Prostate gland (tissue), 2 donors: Measurements from ENCODE around the gene SYNGR1. TPM values are rescaled to one million over a fixed set of nuclear protein-coding genes. Genes with fewer than 3 reads are reported as not detected.

ENCODE experiments used
- DNase-seq: peaks from one replicate; pipeline ENCODE4 v3.0.0-alpha.2; 2019; ENCODE audit warnings: low spot score
- H3K27ac ChIP-seq, 2 donors: fragments of 200-600 bp; sonication (generic); 2 replicates each; pipeline ENCODE4 v1.5.1; 2017 to 2019
- H3K27me3 ChIP-seq: fragments of 200-600 bp; sonication (generic); replicated peaks from 2 replicates; pipeline ENCODE4 v1.5.1; 2019; ENCODE audit not compliant: insufficient read depth
- H3K36me3 ChIP-seq, 2 donors: fragments of 200-600 bp; sonication (generic); 1 replicate in 1 of 2; 2 replicates in 1 of 2; pipeline versions ENCODE4 v1.5.1 to v1.8.1; 2017 to 2019
- H3K4me1 ChIP-seq: fragments of 200-600 bp; sonication (generic); replicated peaks from 2 replicates; pipeline ENCODE4 v1.5.1; 2019
- H3K4me3 ChIP-seq, 2 donors: fragments of 200-600 bp; sonication (generic); 2 replicates each; pipeline ENCODE4 v1.5.1; 2017 to 2019
- H3K9me3 ChIP-seq: fragments of 200-600 bp; sonication (generic); 2 replicates; pipeline ENCODE4 v1.5.1; 2017
- POLR2A ChIP-seq: fragments of 450-650 bp; IDR thresholded peaks from one replicate; pipeline ENCODE4 v1.6.1; 2016; ENCODE audit warnings: antibody characterized with exemption, mild to moderate bottlenecking
- POLR2AphosphoS5 ChIP-seq: sonication (generic); formaldehyde crosslinking; IDR thresholded peaks from one replicate; pipeline ENCODE4 v1.6.1; 2017; ENCODE audit warnings: antibody characterized with exemption
- WGBS: methylation state at CpG from one replicate; pipeline ENCODE4 v1.1.5; 2018; 5-methylcytosine and 5-hydroxymethylcytosine counted together
- intact Hi-C: fragments of 100-400 bp; cut with DNase I; formaldehyde crosslinking; loops from one replicate; pipeline ENCODE4 v1.14.2; 2022
- total RNA-seq, 2 donors: library from RNA; depleted of rRNA; stranded (reverse); fragments of >200 nt; gene quantifications; one replicate each; pipeline ENCODE4 v1.1.0, GENCODE V29; 2016
- TF ChIP-seq, protein P1 (sequence below), 4 experiments: fragments of 200-600 bp in 2 of 4; fragments of 450-650 bp in 2 of 4; sonication (generic) in 2 of 4; IDR thresholded peaks; 1 replicate in 3 of 4; 2 replicates in 1 of 4; pipeline ENCODE4 v1.5.1; 2016 to 2019; ENCODE audit warnings: antibody characterized with exemption in 4 of 4, mild to moderate bottlenecking in 2 of 4, moderate library complexity in 2 of 4

SYNGR1 gene
- total RNA-seq, 2 donors from 2014 or later, result 38.3 to 43.8 TPM

DNA sequence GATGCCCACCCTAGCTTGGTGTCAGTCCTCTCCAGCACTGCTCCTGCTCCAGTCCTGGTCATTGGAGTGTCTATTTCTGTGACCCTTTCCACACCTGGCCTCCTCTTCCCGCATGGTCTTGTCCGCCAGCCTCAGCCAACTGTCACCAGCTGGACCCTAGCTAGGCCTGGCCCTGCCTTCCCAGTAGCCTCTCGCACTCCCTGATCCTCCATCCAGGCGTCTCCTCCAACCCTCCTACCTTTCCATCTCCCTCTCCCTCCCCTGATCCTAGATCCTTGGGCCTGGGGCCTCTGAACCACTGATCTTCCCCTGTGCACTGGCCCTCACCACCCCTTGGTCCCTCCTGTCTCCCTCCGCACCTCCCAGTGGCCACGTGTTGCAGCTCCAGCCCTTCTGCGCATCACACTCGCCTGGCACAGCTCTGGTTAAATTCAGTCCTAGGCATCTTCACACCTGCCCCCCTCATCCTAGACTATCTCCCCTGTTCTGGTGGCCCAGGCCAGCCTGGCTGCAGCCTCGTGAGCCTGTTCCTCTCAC is 9.9 kb downstream of the SYNGR1 start:
- TF ChIP-seq POLR2AphosphoS5 (no peak), POLR2A (no peak)
- TF ChIP-seq, protein P1, sequence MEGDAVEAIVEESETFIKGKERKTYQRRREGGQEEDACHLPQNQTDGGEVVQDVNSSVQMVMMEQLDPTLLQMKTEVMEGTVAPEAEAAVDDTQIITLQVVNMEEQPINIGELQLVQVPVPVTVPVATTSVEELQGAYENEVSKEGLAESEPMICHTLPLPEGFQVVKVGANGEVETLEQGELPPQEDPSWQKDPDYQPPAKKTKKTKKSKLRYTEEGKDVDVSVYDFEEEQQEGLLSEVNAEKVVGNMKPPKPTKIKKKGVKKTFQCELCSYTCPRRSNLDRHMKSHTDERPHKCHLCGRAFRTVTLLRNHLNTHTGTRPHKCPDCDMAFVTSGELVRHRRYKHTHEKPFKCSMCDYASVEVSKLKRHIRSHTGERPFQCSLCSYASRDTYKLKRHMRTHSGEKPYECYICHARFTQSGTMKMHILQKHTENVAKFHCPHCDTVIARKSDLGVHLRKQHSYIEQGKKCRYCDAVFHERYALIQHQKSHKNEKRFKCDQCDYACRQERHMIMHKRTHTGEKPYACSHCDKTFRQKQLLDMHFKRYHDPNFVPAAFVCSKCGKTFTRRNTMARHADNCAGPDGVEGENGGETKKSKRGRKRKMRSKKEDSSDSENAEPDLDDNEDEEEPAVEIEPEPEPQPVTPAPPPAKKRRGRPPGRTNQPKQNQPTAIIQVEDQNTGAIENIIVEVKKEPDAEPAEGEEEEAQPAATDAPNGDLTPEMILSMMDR (IDR thresholded peaks at IDR 0.05), result no peak
- no peaks in the 10 kb centered on the region for H3K27me3 ChIP-seq
- H3K9me3 ChIP-seq, result no peaks in the 10 kb centered on the region
- 76% methylated on average over 9 of the region's 9 CpGs for WGBS
- no peak for DNase-seq
- no peaks in the 10 kb centered on the region for H3K4me1 ChIP-seq
- H3K4me3 ChIP-seq, result no peak overlapping the region
- no peak overlapping the region for H3K27ac ChIP-seq
- no peaks in the 10 kb centered on the region for H3K36me3 ChIP-seq
- intact Hi-C loops, result no loop called here

DNA sequence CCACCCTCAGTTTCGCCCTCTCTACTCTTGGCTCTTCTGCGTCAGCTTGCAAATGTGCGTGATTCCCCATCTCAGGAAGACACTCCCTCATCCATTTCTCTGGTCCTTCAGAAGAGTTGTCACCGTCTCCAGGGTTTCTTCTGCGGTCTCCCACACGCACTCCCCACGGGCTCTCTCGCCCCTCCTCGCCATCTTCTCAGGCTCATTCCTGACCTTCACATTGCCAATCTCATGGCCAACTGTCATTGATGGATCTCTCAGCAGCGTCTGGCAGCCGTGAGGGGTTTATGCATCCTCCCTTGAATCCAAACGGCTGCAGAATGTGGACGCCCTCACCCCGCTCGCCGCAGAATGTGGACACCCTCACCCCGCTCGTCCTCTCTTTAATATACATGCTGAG is 10.5 kb downstream of the SYNGR1 start:
- no peaks in the 10 kb centered on the region for H3K9me3 ChIP-seq
- no peaks in the 10 kb centered on the region for H3K27me3 ChIP-seq
- no peak overlapping the region for H3K4me3 ChIP-seq
- intact Hi-C loops, result no loop called here
- H3K4me1 ChIP-seq, result no peaks in the 10 kb centered on the region
- no peak for TF ChIP-seq POLR2AphosphoS5
- TF ChIP-seq, protein P1 (IDR thresholded peaks at IDR 0.05), result no peak
- no peak for TF ChIP-seq POLR2A
- H3K36me3 ChIP-seq, result no peaks in the 10 kb centered on the region
- 77% methylated on average over 18 of the region's 18 CpGs for WGBS
- H3K27ac ChIP-seq, result peak overlapping the region in 1 of 2 donors; percentile 35
- no peak for DNase-seq

DNA sequence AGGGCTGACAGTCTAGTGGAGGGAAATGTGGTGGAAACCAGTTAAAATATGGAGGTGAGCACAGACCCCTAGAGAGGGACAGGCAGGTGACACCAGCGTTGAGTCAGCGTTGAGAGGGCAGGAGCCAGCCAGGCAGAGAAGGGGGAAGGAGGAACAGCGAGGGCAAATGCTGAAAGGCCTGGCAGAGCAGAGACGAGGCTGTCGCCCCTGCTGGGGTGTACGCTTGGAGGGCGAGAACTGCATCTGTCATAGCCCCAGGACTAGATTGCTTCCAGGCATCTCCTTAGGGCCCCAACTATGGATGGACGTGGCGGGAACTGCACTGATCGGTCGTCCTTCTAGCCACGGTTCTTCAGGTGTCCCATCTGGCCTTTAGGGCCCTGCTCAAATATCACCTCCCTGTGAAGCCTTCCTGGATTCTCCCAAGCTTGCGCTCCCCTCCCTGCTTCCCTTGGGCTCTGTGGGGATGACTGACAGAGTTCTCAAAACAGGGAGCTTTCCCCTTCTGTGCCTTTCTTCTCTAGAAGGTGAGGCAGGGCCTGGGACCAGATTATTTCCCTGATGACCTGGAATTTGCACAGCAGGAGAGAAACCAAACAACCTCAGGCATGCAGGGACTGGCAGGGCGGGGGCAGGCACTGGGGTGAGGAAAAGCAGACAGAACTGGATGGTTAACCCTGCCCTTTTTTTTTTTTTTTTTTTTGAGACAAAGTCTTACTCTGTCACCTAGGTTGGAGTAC is 11.1 kb downstream of the SYNGR1 start:
- H3K36me3 ChIP-seq, result no peaks in the 10 kb centered on the region
- TF ChIP-seq, protein P1 (IDR thresholded peaks at IDR 0.05), result no peak
- TF ChIP-seq POLR2AphosphoS5, result peak; percentile 21
- no peaks in the 10 kb centered on the region for H3K4me1 ChIP-seq
- DNase-seq, result peak; percentile 42
- no peaks in the 10 kb centered on the region for H3K9me3 ChIP-seq
- H3K27ac ChIP-seq, result peak overlapping the region; percentile 35 to 66
- intact Hi-C loops, result no loop called here
- no peaks in the 10 kb centered on the region for H3K27me3 ChIP-seq
- H3K4me3 ChIP-seq, result no peak overlapping the region
- WGBS, result 56% methylated on average over 14 of the region's 14 CpGs

DNA sequence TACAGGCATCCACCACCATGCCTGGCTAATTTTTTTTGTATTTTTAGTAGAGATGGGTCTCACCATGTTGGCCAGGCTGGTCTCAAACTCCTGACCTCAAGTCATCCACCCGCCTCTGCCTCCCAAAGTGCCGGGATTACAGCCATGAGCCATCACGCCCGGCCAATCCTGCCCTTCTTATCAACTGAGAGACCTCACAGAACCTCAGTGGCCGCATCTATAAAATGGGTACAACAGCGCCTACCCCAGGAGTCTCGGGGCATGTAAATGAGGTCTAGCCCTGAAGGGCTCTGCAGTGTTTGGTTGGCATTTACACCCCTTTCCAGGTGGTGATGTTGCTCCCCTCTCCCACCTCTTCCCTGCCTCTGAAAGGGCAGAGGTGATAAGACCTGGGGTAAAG is 11.7 kb downstream of the SYNGR1 start:
- TF ChIP-seq, protein P1 (IDR thresholded peaks at IDR 0.05), result no peak
- TF ChIP-seq POLR2A (no peak), POLR2AphosphoS5 (no peak)
- no peaks in the 10 kb centered on the region for H3K4me1 ChIP-seq
- H3K9me3 ChIP-seq, result no peaks in the 10 kb centered on the region
- 98% methylated on average over 7 of the region's 7 CpGs for WGBS
- intact Hi-C loops, result no loop called here
- peak overlapping the region in 1 of 2 donors; percentile 66 for H3K27ac ChIP-seq
- H3K36me3 ChIP-seq, result no peaks in the 10 kb centered on the region
- no peak for DNase-seq
- H3K27me3 ChIP-seq, result no peaks in the 10 kb centered on the region
- H3K4me3 ChIP-seq, result no peak overlapping the region

DNA sequence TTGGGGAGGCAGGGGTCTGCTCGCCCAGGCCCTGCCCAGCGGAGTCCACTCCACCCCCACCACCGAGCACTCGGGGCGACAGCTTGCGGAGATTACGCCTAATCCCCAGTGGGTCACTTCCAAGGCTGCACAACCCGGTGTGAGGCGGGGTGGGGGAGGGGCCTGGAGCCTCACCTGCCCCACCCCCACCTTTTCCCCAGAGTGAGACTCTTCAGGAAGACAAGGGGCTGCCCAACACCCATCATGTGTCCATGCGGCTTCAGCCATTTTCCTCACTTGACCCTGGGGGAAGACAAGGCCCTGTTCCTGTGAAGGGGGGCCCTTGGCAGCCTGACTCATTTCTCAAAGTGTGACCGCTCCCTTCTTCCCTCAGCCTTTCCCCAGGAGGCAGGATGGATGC is 12.5 kb downstream of the SYNGR1 start:
- no peaks in the 10 kb centered on the region for H3K27me3 ChIP-seq
- no peak overlapping the region for H3K4me3 ChIP-seq
- no peak for TF ChIP-seq POLR2A
- TF ChIP-seq, protein P1 (IDR thresholded peaks at IDR 0.05), result no peak
- no peak for TF ChIP-seq POLR2AphosphoS5
- WGBS, result 70% methylated on average over 11 of the region's 11 CpGs
- DNase-seq, result no peak
- no peaks in the 10 kb centered on the region for H3K36me3 ChIP-seq
- no peaks in the 10 kb centered on the region for H3K4me1 ChIP-seq
- no peak overlapping the region for H3K27ac ChIP-seq
- intact Hi-C loops, result no loop called here
- no peaks in the 10 kb centered on the region for H3K9me3 ChIP-seq
